ENCODE data around the gene FAM229A.
A peak's percentile ranks its signal among the peaks of the same experiment; 100 is the strongest.
"Not testable (repeated sequence)": the region's sequence is repeated elsewhere in the genome, so short reads cannot be mapped to it uniquely, and the experiment has no call there.

The FAM229A gene

GRCh38 chr1:32362474-32363313 is at the start of gene FAM229A, which contains the start of gene TSSK3:
FAM229A (minus strand) TSS chr1:32362485; CDS start chr1:32362091, 394 bp downstream.
TSSK3 (plus strand) TSS chr1:32362539; CDS start chr1:32362702, 163 bp downstream.
- DNase-seq (ENCODE audit: low spot score), result no peak

DNA sequence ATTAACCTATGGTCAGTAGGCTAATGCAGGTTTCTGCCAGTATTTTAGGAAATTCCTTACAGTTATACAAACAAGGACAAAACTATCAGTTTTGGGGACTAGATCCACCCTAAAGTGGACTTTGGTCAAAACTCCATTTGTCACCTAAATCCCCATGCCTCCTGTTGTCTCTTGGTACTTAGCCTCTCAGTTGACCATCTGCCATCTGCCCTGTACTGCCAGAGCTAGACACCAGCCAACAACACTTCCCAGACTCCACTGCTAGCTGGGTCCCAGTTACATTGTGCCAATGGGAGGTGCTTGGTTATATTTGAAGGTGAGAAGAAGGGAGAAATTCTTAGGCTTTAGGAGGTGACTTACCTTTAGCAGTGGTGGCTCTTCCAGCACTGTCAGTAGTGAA is 49.0 kb upstream of the FAM229A start:
- DNase-seq (ENCODE audit: low spot score), result no peak

DNA sequence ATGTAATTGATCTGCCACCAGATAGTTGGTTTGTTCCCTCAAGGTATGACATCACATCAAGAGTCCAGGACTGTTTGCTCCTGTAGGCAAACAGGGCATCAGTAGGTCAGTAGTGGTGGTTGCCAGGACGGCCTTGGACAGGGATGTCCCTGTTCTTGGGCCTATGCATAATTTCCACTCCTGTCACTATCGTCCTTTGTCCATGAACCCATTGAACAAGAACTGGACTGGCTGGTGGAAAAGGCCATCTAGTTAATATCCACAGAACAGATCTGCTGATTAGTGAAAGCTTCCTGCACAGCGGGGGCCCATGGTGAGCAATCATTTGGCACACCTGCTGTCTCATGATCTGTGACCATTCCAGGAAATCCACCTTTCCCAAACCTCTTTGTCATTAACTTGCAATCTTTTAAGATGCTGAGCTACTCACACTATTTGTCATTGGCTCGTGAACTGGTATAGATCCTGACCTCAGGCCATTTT is 44.4 kb upstream of the FAM229A start:
- no peak for DNase-seq (ENCODE audit: low spot score)

- DNase-seq (ENCODE audit: low spot score), result no peak
Measured at GRCh38 chr1:32405672-32406467, 43.6 kb upstream of the FAM229A start.

DNA sequence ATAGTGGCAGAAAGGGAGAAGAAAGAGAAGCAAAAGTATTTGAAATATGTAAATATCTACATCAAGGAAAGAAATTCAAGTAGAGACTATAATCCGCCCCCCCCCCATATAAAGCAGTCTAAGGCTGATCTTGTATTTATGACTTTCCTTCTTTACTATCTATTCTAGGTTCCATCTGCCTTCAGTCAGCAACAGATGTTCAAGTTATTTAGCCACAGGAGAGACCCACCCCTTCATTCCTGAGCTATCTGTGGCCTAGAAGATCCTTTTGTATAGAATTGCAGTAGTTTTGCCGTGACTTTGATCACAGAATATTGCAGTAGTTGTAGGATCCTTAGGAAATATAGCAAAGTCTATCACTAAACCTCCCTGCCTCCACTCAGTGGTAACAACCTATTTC is 42.7 kb upstream of the FAM229A start:
- no peak for DNase-seq (ENCODE audit: low spot score)

DNA sequence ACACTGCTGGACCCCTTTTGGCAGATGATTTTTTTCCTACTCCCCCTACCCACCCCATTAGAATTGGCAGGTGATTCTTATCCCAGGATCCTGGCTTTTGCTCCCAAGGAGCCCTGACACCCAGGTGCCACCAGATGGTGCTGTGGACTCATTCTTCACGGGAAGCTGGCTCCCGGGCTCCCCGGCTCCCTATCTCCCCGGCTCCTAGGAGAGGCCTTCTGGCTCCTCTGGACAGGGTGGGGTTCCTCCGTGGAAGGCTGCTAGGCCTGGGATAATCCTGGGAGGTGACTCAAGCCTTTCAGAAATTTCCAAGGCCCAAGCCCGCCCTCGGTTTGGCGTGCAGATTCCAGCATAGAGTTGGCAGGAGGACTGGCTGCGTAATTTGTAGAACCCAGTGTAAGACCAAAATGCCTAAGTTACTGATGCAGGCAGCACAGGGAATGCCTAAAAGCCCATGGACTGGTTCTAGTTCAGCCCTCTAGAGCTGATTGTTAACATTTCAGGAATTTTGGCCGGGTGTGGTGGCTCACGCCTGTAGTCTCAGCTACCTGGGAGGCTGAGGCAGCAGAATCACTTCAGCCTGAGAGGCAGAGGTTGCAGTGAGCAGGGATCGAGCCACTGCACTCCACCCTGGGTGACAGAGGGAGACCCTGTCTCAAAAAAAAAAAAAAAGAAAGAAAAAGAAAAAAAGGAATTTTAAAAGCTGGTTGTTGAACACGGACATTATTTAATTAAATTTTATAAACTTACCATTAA is 38.8 kb upstream of the FAM229A start:
- peak; percentile 87 for DNase-seq (ENCODE audit: low spot score)

DNA sequence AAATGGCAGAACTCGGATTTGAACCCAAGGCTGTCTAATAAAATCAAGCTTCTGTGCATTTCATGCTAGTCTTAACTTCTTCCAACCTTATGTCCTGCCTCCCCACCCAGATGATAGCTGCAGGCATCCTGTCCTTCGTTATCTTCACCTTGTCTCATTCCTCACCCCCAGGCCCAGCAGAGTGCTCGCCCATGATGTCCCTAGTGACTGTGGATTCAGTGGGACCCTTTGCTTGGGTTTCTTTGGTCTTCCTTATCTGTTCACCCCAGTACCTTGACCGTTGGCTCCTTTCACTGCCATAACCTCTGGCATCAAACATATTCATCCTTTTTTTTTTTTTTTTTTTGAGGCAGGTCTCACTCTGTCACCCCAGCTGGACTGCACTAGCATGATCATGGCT is 37.6 kb upstream of the FAM229A start:
- DNase-seq (ENCODE audit: low spot score), result no peak

GRCh38 chr1:32398401-32398800 is 36.1 kb upstream of the FAM229A start:
- no peak for DNase-seq (ENCODE audit: low spot score)

GRCh38 chr1:32396524-32396923 is 34.2 kb upstream of the FAM229A start:
- DNase-seq (ENCODE audit: low spot score), result not testable (repeated sequence)

GRCh38 chr1:32394890-32395432 is 32.7 kb upstream of the FAM229A start:
- DNase-seq (ENCODE audit: low spot score), result no peak

- peak; percentile 100 for DNase-seq (ENCODE audit: low spot score)
Measured at GRCh38 chr1:32394141-32394889, 32.0 kb upstream of the FAM229A start, which contains the start of gene BSDC1. BSDC1 (minus strand) TSS chr1:32394441; CDS start chr1:32394414, 27 bp downstream.

DNA sequence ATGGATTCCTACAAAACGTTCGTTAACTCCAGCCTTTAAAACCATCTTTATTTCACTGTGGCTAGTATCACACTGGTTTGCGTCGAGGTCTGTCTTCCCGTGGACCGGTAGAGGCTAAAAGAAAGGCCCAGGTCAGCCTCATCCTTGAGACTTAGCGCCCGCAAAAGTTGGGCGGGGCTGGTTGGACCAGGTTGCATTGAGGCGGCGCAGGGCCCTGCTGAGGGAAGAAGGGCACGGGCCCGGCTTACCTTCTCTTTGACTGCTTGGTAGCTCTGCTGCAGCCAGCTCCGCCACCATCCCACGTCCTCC is 31.5 kb upstream of the FAM229A start:
- no peak for DNase-seq (ENCODE audit: low spot score)

DNA sequence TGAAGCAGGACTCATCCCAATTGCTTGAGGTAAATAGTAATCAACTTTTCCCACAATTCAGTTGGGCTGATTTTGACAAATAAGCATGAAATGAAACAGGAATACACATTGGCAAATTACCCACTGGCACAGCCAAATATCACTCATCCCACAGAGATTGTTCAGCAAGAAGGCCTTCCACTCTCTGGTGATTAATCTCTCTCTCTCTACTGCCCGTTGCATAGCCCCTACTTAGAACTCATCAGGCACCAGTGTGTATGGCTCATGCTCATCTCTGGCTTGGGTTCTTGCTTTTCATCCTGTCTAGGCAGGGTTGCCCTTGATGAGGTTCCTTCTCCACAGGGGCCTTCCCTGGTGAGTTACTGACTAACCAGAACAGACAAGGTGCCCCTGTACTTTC is 30.9 kb upstream of the FAM229A start:
- DNase-seq (ENCODE audit: low spot score), result no peak

DNA sequence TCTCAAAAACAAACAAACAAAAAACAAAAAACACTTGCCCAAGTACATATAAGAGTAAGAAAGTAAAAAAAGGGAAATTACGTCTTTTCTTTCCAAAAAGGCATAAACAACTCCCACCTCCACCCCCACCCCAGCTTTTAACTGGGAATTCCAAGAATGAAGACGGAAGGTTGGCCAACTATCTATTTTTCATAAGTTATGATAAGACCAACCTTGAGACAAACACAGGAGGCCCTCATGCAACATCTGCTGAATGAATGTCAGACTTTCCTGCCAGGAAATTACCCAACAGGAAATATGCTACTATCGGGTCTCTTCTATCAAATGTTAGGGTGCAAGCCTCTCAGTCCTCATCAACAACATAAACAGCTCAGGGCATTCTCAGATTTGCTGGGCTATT is 30.0 kb upstream of the FAM229A start:
- no peak for DNase-seq (ENCODE audit: low spot score)

DNA sequence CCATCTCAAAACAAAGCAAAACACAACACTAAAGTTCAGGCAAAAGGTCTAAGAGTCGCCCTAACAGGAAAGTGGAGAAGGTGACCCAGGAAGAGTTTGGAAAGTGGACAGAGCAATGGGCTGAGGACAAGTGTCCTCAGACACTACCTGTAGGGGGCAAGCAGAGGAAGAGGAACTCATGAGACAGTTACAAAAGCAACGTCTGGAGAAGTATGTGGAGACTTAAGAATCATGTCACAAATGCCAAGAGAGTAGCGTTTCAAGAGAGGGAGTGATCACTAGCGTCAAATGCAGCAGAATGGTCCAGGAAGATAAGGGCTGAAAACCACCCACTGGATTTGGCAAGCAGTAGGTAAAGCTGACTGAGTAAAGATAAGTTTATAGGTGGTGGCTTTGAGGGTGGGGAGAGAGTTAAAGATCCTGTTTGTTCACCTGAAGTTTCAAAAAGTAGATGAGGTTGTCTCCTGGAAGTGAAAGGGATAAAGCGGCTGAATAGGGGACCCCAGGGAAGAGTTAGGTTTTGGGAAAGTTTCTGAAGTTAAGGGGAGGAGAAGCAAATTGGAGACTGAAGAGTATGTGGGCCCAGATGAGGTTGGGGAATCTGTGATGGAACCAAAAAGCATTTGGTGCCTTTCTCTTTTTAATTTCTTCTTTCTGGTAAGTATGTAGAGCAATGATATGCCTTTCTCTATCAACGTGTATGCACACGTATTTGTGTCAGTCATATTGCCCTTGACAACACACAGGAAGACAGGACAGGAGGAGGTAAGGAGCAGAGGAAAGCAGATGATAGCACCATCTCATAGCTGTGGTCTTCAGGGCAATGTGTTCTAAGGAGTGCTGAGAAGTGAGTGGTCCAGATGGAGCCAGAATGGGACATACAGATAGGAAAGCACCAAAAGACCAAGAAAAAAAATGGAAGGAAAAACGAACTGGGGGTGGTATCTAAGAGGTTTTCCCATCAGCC is 28.9 kb upstream of the FAM229A start:
- DNase-seq (ENCODE audit: low spot score), result no peak

DNA sequence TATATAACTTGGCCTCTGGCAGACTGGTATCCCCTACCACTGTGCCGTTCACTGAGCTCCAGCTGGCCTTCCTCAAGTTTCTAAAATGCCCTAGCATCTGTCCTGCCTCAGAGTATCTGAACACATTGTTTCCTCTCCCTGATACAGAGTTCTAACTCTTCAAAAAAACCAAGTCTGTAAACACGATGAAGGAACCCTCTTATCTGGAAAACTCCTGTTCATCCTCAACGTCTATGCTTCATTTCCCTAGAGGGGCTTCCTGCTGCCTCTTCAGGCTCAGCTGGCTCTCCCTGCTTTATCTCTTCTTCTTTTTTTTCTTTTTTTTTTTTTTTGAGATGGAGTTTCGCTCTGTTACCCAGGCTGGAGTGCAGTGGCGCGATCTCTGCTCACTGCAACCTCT is 26.4 kb upstream of the FAM229A start:
- no peak for DNase-seq (ENCODE audit: low spot score)

DNA sequence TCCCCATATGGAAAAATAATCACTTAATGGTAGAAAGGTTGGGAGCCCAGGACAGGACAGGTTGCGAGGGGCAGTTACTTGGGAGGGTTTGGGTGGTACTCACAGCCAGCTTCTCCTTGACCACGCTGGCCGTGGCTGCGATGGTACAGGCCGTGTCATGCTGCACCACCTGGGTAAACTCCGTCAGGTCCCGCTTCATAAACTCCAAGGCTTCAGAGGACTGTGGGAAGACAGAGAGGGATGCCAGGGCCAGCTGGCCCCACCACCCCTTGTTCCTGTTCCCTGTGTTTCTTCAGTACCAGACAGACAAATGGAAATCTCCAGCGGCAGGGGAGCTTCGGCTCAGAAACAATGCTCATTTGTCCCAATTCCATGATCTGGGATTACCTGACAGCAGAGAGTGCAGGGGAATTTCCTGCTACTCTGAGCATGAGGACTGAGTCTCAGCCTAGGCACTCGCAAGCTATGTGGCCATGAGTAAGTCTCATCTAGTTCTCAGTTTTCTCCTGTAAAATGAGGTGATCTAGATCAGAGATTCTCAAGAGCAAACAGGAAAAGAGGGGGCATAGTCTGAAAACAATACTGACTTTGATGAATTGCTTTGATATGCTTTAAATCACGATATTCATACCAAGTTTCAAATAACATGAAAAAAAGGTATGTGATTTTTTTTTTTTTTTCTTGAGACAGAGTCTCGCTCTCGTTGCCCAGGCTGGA is 24.5 kb upstream of the FAM229A start:
- DNase-seq (ENCODE audit: low spot score), result no peak

DNA sequence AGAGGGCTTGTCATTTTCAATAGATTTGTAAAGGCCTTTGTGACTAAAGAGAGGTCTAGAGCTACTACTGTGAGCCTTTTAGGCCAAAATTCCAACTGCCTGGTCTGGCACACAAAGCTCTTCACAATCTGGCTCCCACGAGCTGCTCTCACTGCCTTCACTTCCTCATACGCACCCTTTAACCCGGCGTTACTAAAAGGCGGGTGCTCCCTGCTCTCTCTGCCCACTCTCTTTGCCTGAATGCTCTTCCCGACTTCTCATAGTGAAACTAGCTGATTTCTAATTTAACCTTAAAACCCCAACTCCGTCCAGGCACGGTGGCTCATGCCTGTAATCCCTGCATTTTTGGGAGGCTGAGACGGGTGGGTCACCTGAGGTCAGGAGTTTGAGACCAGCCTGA is 17.8 kb upstream of the FAM229A start:
- DNase-seq (ENCODE audit: low spot score), result no peak

DNA sequence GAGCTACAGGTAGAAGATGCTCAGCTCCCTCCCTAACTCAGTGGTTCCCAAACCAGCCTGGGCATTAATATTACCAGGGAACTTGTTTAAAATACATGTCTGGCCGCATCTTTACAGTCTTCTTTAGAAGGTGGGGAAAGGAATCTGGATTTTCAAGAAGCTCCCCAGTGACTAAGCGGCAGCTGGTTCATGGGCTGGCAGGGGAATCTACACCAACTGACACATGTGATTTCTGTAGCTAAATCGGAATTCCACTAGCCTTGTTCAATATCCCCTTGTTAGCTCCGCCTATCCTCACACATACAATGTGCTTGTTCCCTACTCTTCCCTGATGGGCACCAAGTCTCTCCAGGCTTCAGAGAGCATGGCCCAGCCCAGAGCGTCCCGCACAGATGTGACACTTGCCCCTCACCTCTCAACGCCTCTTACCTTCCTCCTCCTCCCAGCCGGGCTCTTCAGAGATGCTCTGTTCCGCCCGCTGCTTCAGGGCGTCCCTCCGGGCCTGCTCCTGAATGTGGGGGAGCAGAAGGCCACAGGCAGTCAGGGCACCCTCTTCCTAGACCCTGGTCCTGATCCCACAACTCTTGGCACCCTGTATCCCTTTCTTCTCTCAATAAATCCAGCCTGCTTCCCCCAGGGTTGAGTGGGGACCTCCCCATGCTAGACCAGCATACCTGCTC is 15.4 kb upstream of the FAM229A start:
- no peak for DNase-seq (ENCODE audit: low spot score)

All from Ammon's horn (tissue), 1 donor.